HG03196 (cell line): ENCODE data around the gene IKZF1.
A peak's percentile ranks its signal among the peaks of the same experiment; 100 is the strongest.
"Not testable (repeated sequence)": the region's sequence is repeated elsewhere in the genome, so short reads cannot be mapped to it uniquely, and the experiment has no call there.

Source experiments
- ATAC-seq: cut with Tn5 transposase; IDR thresholded peaks from one replicate; pipeline ENCODE4 v1.9.1; 2021; ENCODE audit not compliant: unreplicated experiment

Gene IKZF1

GRCh38 chr7:50332241-50333165, 28.0 kb downstream of the IKZF1 start:
- ATAC-seq = no peak

GRCh38 chr7:50333221-50333651, 28.7 kb downstream of the IKZF1 start:
- no peak for ATAC-seq

GRCh38 chr7:50334341-50334994, 30.0 kb downstream of the IKZF1 start:
- no peak for ATAC-seq

GRCh38 chr7:50335230-50335794, 30.8 kb downstream of the IKZF1 start:
- no peak for ATAC-seq

GRCh38 chr7:50335795-50336754, 31.6 kb downstream of the IKZF1 start:
- ATAC-seq = no peak

GRCh38 chr7:50336894-50337703, 32.6 kb downstream of the IKZF1 start:
- ATAC-seq = no peak

- not testable (repeated sequence) for ATAC-seq
Measured at GRCh38 chr7:50339472-50339871, 35.0 kb downstream of the IKZF1 start.

- ATAC-seq = peak; percentile 29
Measured at GRCh38 chr7:50339990-50340500, 35.5 kb downstream of the IKZF1 start.

GRCh38 chr7:50341724-50342123, 37.2 kb downstream of the IKZF1 start:
- no peak for ATAC-seq

- no peak for ATAC-seq
Measured at GRCh38 chr7:50342616-50343114, 38.1 kb downstream of the IKZF1 start.

- ATAC-seq = no peak
Measured at GRCh38 chr7:50346545-50347497, 42.3 kb downstream of the IKZF1 start.

- ATAC-seq = no peak
Measured at GRCh38 chr7:50347693-50348092, 43.2 kb downstream of the IKZF1 start.

GRCh38 chr7:50348469-50349162, 44.1 kb downstream of the IKZF1 start:
- ATAC-seq = no peak

GRCh38 chr7:50349399-50349798, 44.9 kb downstream of the IKZF1 start:
- no peak for ATAC-seq

GRCh38 chr7:50349963-50350944, 45.7 kb downstream of the IKZF1 start:
- peak; percentile 84 for ATAC-seq

- ATAC-seq = no peak
Measured at GRCh38 chr7:50351267-50351666, 46.8 kb downstream of the IKZF1 start.

GRCh38 chr7:50352282-50352681, 47.8 kb downstream of the IKZF1 start:
- ATAC-seq = peak; percentile 80
